SK-N-SH (cell line): Measurements from ENCODE around the gene GIGYF1. TPM values are rescaled to one million over a fixed set of nuclear protein-coding genes. Genes with fewer than 3 reads are reported as not detected.

ENCODE experiments used
- CTCF ChIA-PET: fragments of 300-600, 350-600 bp; formaldehyde crosslinking; extraction: SDS; loops from one replicate; lab custom pipeline; 2021; lab: Yijun Ruan, JAX
- POLR2A ChIA-PET: fragments of 350-600 bp; sonication (Branson Sonifier 250); formaldehyde crosslinking; extraction: SDS; loops from one replicate; lab custom pipeline; 2020; ENCODE audit warnings: antibody characterized with exemption, inconsistent platforms; lab: Yijun Ruan, JAX
- DNase-seq: peaks from one replicate; pipeline ENCODE4 v3.0.0; 2012
- H2AFZ ChIP-seq: fragments of 200-600 bp; sonication (generic); 2 replicates; pipeline ENCODE4 v1.8.1; 2016; ENCODE audit warnings: antibody characterized with exemption, mild to moderate bottlenecking, low read depth
- H3F3A ChIP-seq: fragments of 200-600 bp; sonication (generic); replicated peaks from 2 replicates; pipeline ENCODE3; 2016; ENCODE audit warnings: antibody characterized with exemption, mild to moderate bottlenecking; ENCODE audit not compliant: insufficient read depth
- H3K27ac ChIP-seq, 2 experiments: fragments of 200-500 bp in 1 of 2; fragments of 200-600 bp in 1 of 2; sonication (Bioruptor generic) in 1 of 2; sonication (generic), shearing (Covaris generic) in 1 of 2; 2 replicates each; pipeline versions ENCODE4 v1.5.1 to v1.6.1; 2014 to 2016; ENCODE audit warnings: low read depth in 2 of 2, inconsistent platforms in 1 of 2, low read length in 1 of 2, mild to moderate bottlenecking in 1 of 2, mixed read lengths in 1 of 2
- H3K27me3 ChIP-seq: fragments of 200-600 bp; sonication (generic), shearing (Covaris generic); 2 replicates; pipeline ENCODE4 v1.6.1; 2016; ENCODE audit warnings: mixed run types; ENCODE audit not compliant: insufficient read depth
- H3K36me3 ChIP-seq, 2 experiments: fragments of 200-500 bp in 1 of 2; fragments of 200-600 bp in 1 of 2; sonication (Bioruptor generic) in 1 of 2; sonication (generic) in 1 of 2; replicated peaks in 1 of 2; 2 replicates each; pipeline versions ENCODE3 to v1.5.1; 2014 to 2016; ENCODE audit warnings: low read length in 1 of 2, mild to moderate bottlenecking in 1 of 2; ENCODE audit not compliant: insufficient read depth in 2 of 2, control insufficient read depth in 1 of 2
- H3K4me1 ChIP-seq, 2 experiments: fragments of 200-500 bp in 1 of 2; fragments of 200-600 bp in 1 of 2; sonication (Bioruptor generic) in 1 of 2; sonication (generic), shearing (Covaris generic) in 1 of 2; 2 replicates each; pipeline versions ENCODE4 v1.5.1 to v1.6.1; 2014 to 2016; ENCODE audit warnings: low read depth in 1 of 2, low read length in 1 of 2, mixed run types in 1 of 2; ENCODE audit not compliant: insufficient read depth in 2 of 2, control insufficient read depth in 1 of 2
- H3K4me2 ChIP-seq: fragments of 200-600 bp; sonication (generic), shearing (Covaris generic); 2 replicates; pipeline ENCODE4 v1.6.1; 2017; ENCODE audit warnings: mixed run types
- H3K4me3 ChIP-seq, 2 experiments: fragments of 200-500 bp in 1 of 2; fragments of 200-600 bp in 1 of 2; sonication (Bioruptor generic) in 1 of 2; sonication (generic), shearing (Covaris generic) in 1 of 2; 2 replicates each; pipeline versions ENCODE4 v1.5.1 to v1.8.1; 2014 to 2016; ENCODE audit warnings: low read depth in 2 of 2, inconsistent platforms in 1 of 2, low read length in 1 of 2, mild to moderate bottlenecking in 1 of 2, mixed read lengths in 1 of 2, moderate library complexity in 1 of 2
- H3K79me2 ChIP-seq: fragments of 200-600 bp; sonication (generic); 2 replicates; pipeline ENCODE4 v1.8.1; 2017; ENCODE audit warnings: mild to moderate bottlenecking; ENCODE audit not compliant: insufficient read depth
- H3K9ac ChIP-seq: fragments of 200-600 bp; sonication (generic); 2 replicates; pipeline ENCODE4 v1.6.1; 2017; ENCODE audit warnings: mixed run types
- H3K9me2 ChIP-seq: fragments of 200-600 bp; sonication (generic); 2 replicates; pipeline ENCODE4 v1.6.1; 2017; ENCODE audit warnings: mixed run types
- H3K9me3 ChIP-seq: fragments of 200-600 bp; sonication (generic); 2 replicates; pipeline ENCODE4 v1.6.1; 2017; ENCODE audit warnings: mixed run types, mild to moderate bottlenecking, moderate library complexity
- H4K20me1 ChIP-seq: fragments of 200-600 bp; sonication (generic); 2 replicates; pipeline ENCODE4 v1.6.1; 2017; ENCODE audit warnings: mild to moderate bottlenecking, mixed run types; ENCODE audit not compliant: insufficient read depth
- CHD2 ChIP-seq: fragments of 150-350 bp; IDR thresholded peaks from 2 replicates; pipeline ENCODE4 v1.6.1; 2018; ENCODE audit warnings: low read length; ENCODE audit not compliant: partially characterized antibody
- CTCF ChIP-seq: fragments of 200-600 bp; sonication (generic); IDR thresholded peaks from 2 replicates; pipeline ENCODE4 v1.6.1; 2017; ENCODE audit warnings: antibody characterized with exemption, mild to moderate bottlenecking, moderate library complexity
- EZH2phosphoT487 ChIP-seq: fragments of 200-600 bp; sonication (generic); IDR thresholded peaks from 2 replicates; pipeline ENCODE4 v1.6.1; 2017; ENCODE audit warnings: low read depth, mixed run types, mild to moderate bottlenecking, antibody characterized with exemption, moderate library complexity, borderline replicate concordance
- FOSL2 ChIP-seq: IDR thresholded peaks from 2 replicates; pipeline ENCODE4 v1.4.0; 2012; ENCODE audit warnings: low read depth, mild to moderate bottlenecking, moderate library complexity, borderline replicate concordance
- FOXJ3 ChIP-seq: sonication (generic); formaldehyde crosslinking; IDR thresholded peaks from 2 replicates; pipeline ENCODE4 v1.5.1; 2020; ENCODE audit warnings: mild to moderate bottlenecking, missing genetic modification reagents
- FOXM1 ChIP-seq: IDR thresholded peaks from 2 replicates; pipeline ENCODE4 v1.4.0; 2012; ENCODE audit warnings: low read depth, mild to moderate bottlenecking
- GABPA ChIP-seq: IDR thresholded peaks from 2 replicates; pipeline ENCODE4 v1.4.0; 2012; ENCODE audit warnings: low read depth, mild to moderate bottlenecking
- JUND ChIP-seq: IDR thresholded peaks from 2 replicates; pipeline ENCODE4 v1.4.0; 2012
- MAX ChIP-seq: IDR thresholded peaks from 2 replicates; pipeline ENCODE4 v1.4.0; 2012; ENCODE audit warnings: low read depth
- MEF2A ChIP-seq: IDR thresholded peaks from 2 replicates; pipeline ENCODE4 v1.4.0; 2012; ENCODE audit warnings: low read depth, borderline replicate concordance
- MXI1 ChIP-seq: IDR thresholded peaks from 2 replicates; pipeline ENCODE4 v1.6.1; 2012; ENCODE audit warnings: mild to moderate bottlenecking, low read depth, low read length, improper control_type of control experiment
- NRF1 ChIP-seq: IDR thresholded peaks from 2 replicates; pipeline ENCODE4 v1.6.1; 2012; ENCODE audit warnings: low read depth, mild to moderate bottlenecking, low read length
- PBX3 ChIP-seq: IDR thresholded peaks from 2 replicates; pipeline ENCODE4; 2012
- RAD21 ChIP-seq: IDR thresholded peaks from 2 replicates; pipeline ENCODE4 v1.6.1; 2012; ENCODE audit warnings: mild to moderate bottlenecking, low read length
- RCOR1 ChIP-seq: fragments of 150-350 bp; IDR thresholded peaks from 2 replicates; pipeline ENCODE4 v1.6.1; 2017; ENCODE audit warnings: antibody characterized with exemption, low read length
- RXRA ChIP-seq: IDR thresholded peaks from 2 replicates; pipeline ENCODE4 v1.4.0; 2012; ENCODE audit warnings: low read depth, mild to moderate bottlenecking, borderline replicate concordance
- SIN3A ChIP-seq: IDR thresholded peaks from 2 replicates; pipeline ENCODE4 v1.6.1; 2012; ENCODE audit warnings: low read depth, mild to moderate bottlenecking, low read length, moderate library complexity, borderline replicate concordance
- SMC3 ChIP-seq: IDR thresholded peaks from 2 replicates; pipeline ENCODE4 v1.6.1; 2012; ENCODE audit warnings: low read depth, low read length, improper control_type of control experiment
- TAF1 ChIP-seq: IDR thresholded peaks from 2 replicates; pipeline ENCODE4 v1.6.1; 2012; ENCODE audit warnings: low read depth, mild to moderate bottlenecking, low read length, moderate library complexity, borderline replicate concordance
- TEAD4 ChIP-seq: IDR thresholded peaks from 2 replicates; pipeline ENCODE4 v1.4.0; 2012; ENCODE audit warnings: mild to moderate bottlenecking, borderline replicate concordance; ENCODE audit not compliant: insufficient read depth
- USF2 ChIP-seq: fragments of 150-350 bp; IDR thresholded peaks from 2 replicates; pipeline ENCODE4 v1.6.1; 2017; ENCODE audit warnings: antibody characterized with exemption, low read length, low read depth, borderline replicate concordance
- YY1 ChIP-seq: IDR thresholded peaks from 2 replicates; pipeline ENCODE4 v1.4.0; 2012; ENCODE audit warnings: low read depth, mild to moderate bottlenecking
- WGBS: methylation state at CpG from one replicate; pipeline ENCODE4 v1.1.6; 2017; ENCODE audit warnings: low lambda C conversion rate; 5-methylcytosine and 5-hydroxymethylcytosine counted together
- polyA plus RNA-seq, 3 experiments: library from polyadenylated mRNA; depleted of rRNA; stranded (reverse); fragments of >200 nt; gene quantifications; 2 replicates each; pipeline ENCODE4 v1.2.3, GENCODE V29; 2012
- TF ChIP-seq, protein P1 (sequence below): IDR thresholded peaks from 2 replicates; pipeline ENCODE4 v1.4.0; 2012; ENCODE audit warnings: low read depth, borderline replicate concordance

The GIGYF1 gene
- polyA plus RNA-seq, 1 of the 3 experiments (the other 2 are of a cell fraction) = 19.4 TPM

DNA sequence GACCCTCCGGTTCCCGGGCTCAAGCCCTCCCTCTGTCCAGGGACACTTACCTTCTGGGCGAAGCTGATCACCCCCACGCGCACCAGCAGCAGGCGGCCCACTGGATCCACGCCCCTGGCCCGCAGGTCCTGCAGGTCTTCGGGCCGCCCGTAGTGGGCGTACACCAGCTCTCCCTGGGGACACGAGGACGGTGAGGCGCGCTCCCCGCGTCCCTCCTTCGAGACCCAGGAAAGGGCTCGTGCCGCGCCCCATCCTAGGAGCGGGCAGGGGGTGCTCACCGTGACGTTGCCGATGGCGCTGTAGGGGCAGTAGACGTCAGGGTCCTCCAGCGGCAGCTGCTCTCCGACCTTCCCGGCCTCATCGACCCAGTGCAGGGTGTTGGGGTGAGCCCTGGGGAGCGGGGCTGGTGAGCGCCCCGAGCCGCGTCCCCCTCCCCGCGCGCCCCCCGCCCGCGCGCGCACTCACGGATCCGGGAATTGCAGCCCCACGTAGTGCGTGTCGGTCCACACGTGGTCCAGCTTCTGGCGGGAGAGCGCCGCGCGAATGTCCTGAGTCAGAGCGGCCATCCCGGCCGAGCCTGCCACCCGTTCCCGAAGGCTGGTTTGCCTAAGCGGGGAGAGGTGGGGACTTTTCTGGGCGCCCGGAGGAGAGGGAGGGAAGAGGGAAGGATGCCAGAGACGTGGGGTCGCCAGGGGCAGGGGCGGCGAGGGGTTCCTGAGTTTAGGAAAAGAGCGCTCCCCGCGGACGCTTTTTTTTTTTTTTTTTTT, 60.9 kb downstream of the GIGYF1 start:
- TF ChIP-seq, protein P1, sequence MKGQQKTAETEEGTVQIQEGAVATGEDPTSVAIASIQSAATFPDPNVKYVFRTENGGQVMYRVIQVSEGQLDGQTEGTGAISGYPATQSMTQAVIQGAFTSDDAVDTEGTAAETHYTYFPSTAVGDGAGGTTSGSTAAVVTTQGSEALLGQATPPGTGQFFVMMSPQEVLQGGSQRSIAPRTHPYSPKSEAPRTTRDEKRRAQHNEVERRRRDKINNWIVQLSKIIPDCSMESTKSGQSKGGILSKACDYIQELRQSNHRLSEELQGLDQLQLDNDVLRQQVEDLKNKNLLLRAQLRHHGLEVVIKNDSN = peak; percentile 68; the same call in 1 of the 2 replicates
- TF ChIP-seq USF2 = no peak
- no peak for TF ChIP-seq RXRA
- no peak for TF ChIP-seq FOSL2
- 0 out of 2 replicates have a peak, but pooled peaks have one; percentile 8 for TF ChIP-seq NRF1
- no peak for TF ChIP-seq RCOR1
- TF ChIP-seq MXI1 = peak; percentile 81
- no peak for TF ChIP-seq MEF2A
- 0 out of 2 replicates have a peak, but pooled peaks have one; percentile 14 for TF ChIP-seq TAF1
- no peak for TF ChIP-seq TEAD4
- TF ChIP-seq YY1 = no peak
- TF ChIP-seq RAD21 = peak; percentile 46
- TF ChIP-seq JUND = no peak
- no peak for TF ChIP-seq PBX3
- TF ChIP-seq FOXM1 = no peak
- no peak for TF ChIP-seq EZH2phosphoT487
- TF ChIP-seq GABPA = no peak
- TF ChIP-seq CHD2 = no peak
- TF ChIP-seq FOXJ3 = no peak
- TF ChIP-seq SMC3 = peak; percentile 44
- no peak for TF ChIP-seq SIN3A
- peak; percentile 53 for TF ChIP-seq CTCF
- peak; percentile 91 for TF ChIP-seq MAX
- Histone ChIP-seq H3K27me3 (no peaks in the 10 kb centered on the region), H3K36me3 (no peaks in the 10 kb centered on the region), H2AFZ (peak overlapping the region; percentile 93), H3K9me2 (no peaks in the 10 kb centered on the region), H3K79me2 (no peaks in the 10 kb centered on the region), H3K4me1 (peaks cover 6% of the 10 kb centered on the region in 2 experiments; a peak in 1 of 4 replicates), H3K4me3 (peak overlapping the region; percentile 43 to 59), H3K4me2 (peak overlapping the region; percentile 91), H3F3A (peaks cover 7% of the 10 kb centered on the region), H3K9me3 (no peaks in the 10 kb centered on the region), H3K27ac (no peak overlapping the region), H3K9ac (peak overlapping the region; percentile 27; the same call in 1 of the 2 replicates), H4K20me1 (no peaks in the 10 kb centered on the region)
- 7% methylated on average over 47 of the region's 72 CpGs for WGBS
- ChIA-PET POLR2A (interaction anchor here (0.8 to 2.1 kb wide), 12 partner anchors 16 to 531 kb away, joined by 3 to 11 read pairs (median 4); partner anchors contain the start of genes ACTL6B, AP4M1, GNB2 and MOSPD3), CTCF (interaction anchor here (0.6 to 9.0 kb wide), 42 partner anchors 10 to 221 kb away, joined by 3 to 109 read pairs (median 6); partner anchors contain the start of genes ACTL6B, FBXO24, GNB2 and LRCH4)
- peak; percentile 95 for DNase-seq
